ENCODE results near the gene SOCS1. TPM values are rescaled to one million over a fixed set of nuclear protein-coding genes. Genes with fewer than 3 reads are reported as not detected.

Gene SOCS1, protein sequence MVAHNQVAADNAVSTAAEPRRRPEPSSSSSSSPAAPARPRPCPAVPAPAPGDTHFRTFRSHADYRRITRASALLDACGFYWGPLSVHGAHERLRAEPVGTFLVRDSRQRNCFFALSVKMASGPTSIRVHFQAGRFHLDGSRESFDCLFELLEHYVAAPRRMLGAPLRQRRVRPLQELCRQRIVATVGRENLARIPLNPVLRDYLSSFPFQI
- total RNA-seq = 1 to 10 TPM; 2.6 to 8.2 TPM

DNA sequence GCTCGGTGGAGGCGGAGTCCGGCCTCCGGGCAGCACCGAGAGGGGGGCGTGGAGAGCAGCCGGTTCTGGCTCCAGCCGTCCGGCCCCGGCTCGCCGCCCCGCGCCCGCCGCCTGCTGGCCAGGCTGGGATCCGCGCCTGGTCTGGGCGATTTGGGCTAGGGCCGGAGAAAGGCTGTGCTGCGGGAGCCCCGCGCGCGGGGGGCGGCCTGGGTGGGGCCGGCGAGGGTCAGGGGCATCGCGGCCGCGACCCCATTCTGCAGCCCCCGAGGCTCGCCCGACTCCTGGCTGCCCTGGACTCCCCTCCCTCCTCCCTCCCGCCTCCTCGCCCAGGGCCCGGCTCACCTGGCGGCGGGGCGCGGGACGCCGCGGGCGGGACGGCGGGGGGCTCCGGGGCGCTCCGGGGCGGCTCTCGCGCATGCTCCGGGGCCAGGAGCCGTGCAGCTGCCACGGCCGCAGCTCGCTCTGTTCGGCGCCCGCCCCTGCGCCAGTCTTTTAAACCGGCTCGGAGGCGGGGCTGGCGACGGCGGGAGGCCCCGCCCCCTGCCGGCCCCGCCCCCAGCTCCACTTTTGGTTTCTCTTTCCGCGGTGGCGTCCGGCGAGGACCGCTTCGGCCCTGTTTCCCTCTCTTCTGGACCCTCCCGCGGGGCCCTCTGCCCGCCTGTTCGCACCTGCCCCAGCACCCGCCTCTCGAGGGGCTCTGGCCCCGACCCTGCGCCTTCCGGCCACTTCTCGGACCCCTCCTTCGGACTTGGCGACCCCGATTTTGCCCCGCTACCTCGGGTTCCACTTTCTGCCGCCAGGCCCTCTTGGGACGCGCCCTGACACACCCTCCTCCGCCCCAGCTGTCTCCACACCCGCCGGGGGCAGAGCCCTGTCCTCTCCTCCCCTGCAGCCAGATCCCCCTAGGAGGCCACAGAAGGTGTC is at the start of gene SOCS1:
Gene SOCS1, minus strand, starts transcription at position 468 of the 924 bp plus-strand sequence. CDS start 726 bp downstream, outside the sequence.
- WGBS = under 1% methylated on average over 64 of the region's 100 CpGs
- peak; percentile 64 for TF ChIP-seq POLR2AphosphoS5 (IDR thresholded peaks at IDR 0.05)
- TF ChIP-seq POLR2A (IDR thresholded peaks at IDR 0.05) = peak; percentile 87
- TF ChIP-seq, protein P1, sequence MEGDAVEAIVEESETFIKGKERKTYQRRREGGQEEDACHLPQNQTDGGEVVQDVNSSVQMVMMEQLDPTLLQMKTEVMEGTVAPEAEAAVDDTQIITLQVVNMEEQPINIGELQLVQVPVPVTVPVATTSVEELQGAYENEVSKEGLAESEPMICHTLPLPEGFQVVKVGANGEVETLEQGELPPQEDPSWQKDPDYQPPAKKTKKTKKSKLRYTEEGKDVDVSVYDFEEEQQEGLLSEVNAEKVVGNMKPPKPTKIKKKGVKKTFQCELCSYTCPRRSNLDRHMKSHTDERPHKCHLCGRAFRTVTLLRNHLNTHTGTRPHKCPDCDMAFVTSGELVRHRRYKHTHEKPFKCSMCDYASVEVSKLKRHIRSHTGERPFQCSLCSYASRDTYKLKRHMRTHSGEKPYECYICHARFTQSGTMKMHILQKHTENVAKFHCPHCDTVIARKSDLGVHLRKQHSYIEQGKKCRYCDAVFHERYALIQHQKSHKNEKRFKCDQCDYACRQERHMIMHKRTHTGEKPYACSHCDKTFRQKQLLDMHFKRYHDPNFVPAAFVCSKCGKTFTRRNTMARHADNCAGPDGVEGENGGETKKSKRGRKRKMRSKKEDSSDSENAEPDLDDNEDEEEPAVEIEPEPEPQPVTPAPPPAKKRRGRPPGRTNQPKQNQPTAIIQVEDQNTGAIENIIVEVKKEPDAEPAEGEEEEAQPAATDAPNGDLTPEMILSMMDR (IDR thresholded peaks at IDR 0.05) = peak; percentile 82 to 97 (median 94)
- peak; percentile 86 for DNase-seq (ENCODE audit: low spot score)
- Histone ChIP-seq H3K27ac (peak within 1 kb of the TSS; percentile 98 to 99), H3K9me3 (no peaks in the 10 kb centered on the region), H3K36me3 (no peaks in the 10 kb centered on the region), H3K27me3 (replicated peaks; ENCODE audit: insufficient read depth) (no peaks in the 10 kb centered on the region), H3K4me1 (replicated peaks) (no peaks in the 10 kb centered on the region), H3K4me3 (peak within 1 kb of the TSS; percentile 73 to 93)
- intact Hi-C loops (cut with DNase I) = loop anchor here (2.0 to 10.0 kb wide), 4 partner anchors 93 to 285 kb away; no protein-coding TSS in a partner anchor

DNA sequence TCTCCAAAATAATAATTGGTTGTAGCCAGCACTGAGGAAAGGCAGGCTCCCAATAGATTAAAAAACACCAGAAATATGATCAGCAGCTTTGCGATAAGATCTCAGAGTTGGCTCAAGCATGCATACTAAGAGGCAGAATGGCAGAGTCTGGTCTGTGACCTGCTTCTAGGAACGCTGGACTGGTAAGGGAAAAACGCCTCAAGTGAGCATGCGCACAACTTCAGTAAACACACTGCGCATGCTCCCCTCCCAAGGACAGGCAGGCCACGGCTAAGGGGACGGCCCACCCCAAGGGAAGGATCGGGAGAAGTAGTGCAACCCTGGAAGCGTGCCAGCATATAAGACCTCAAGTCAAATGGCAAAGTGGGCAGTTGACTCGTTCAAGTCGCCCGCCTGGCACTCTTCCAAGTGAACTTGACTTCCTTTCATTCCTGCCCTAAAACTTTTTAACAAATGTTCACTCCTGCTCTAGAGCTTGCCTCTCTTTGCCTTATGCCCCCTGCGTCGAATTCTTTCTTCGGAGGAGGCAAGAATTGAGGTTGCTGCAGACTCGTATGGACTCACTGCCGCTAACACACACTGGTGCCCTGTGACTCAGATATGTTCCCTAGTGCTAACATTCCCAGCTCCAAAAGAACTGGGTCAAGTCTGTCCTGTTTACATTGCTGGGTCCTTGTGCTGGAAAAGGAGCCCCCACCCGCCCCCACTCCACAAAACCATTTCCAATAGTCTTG is 47.6 kb upstream of the SOCS1 start:
- peak overlapping the region; percentile 7 to 62 for H3K27ac ChIP-seq
- peak; percentile 62 for DNase-seq (ENCODE audit: low spot score)
- no peaks in the 10 kb centered on the region for H3K36me3 ChIP-seq
- no peak overlapping the region for H3K4me3 ChIP-seq
- no peaks in the 10 kb centered on the region for H3K9me3 ChIP-seq
- intact Hi-C loops (cut with DNase I) = no loop called here
- H3K27me3 ChIP-seq (replicated peaks; ENCODE audit: insufficient read depth) = no peaks in the 10 kb centered on the region
- TF ChIP-seq POLR2A (IDR thresholded peaks at IDR 0.05) = peak; percentile 20
- peak; percentile 77 for TF ChIP-seq POLR2AphosphoS5 (IDR thresholded peaks at IDR 0.05)
- TF ChIP-seq, protein P1 (IDR thresholded peaks at IDR 0.05) = no peak
- H3K4me1 ChIP-seq (replicated peaks) = no peaks in the 10 kb centered on the region
- WGBS = 41% methylated on average over 18 of the region's 18 CpGs

DNA sequence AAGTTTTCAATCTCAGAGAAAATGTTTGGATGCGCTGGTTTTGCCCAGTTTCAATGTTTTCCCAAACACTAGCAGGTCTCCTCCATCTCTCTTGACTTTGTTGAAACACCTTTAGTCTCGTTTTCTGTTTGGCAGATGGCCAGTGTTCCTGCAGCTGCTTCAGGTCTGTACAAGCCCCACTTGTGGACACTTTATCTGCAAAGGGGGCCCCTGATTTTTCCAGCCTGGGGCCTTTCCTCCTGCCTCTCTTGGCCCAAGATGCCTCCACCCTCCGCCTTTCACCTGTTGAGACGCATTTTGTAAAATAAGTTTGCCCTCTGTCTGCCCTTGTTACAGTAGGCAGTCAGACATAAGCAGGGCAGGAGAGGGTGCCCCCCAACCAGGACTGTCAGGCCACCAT is 47.0 kb upstream of the SOCS1 start:
- Histone ChIP-seq H3K4me3 (no peak overlapping the region), H3K4me1 (replicated peaks) (no peaks in the 10 kb centered on the region), H3K9me3 (no peaks in the 10 kb centered on the region), H3K27me3 (replicated peaks; ENCODE audit: insufficient read depth) (no peaks in the 10 kb centered on the region), H3K36me3 (no peaks in the 10 kb centered on the region), H3K27ac (peak overlapping the region; percentile 7 to 62)
- WGBS = 37% methylated on average over 4 of the region's 4 CpGs
- DNase-seq (ENCODE audit: low spot score) = peak; percentile 79
- TF ChIP-seq POLR2AphosphoS5 (IDR thresholded peaks at IDR 0.05) = no peak
- TF ChIP-seq, protein P1 (IDR thresholded peaks at IDR 0.05) = no peak
- no peak for TF ChIP-seq POLR2A (IDR thresholded peaks at IDR 0.05)
- intact Hi-C loops (cut with DNase I) = no loop called here

DNA sequence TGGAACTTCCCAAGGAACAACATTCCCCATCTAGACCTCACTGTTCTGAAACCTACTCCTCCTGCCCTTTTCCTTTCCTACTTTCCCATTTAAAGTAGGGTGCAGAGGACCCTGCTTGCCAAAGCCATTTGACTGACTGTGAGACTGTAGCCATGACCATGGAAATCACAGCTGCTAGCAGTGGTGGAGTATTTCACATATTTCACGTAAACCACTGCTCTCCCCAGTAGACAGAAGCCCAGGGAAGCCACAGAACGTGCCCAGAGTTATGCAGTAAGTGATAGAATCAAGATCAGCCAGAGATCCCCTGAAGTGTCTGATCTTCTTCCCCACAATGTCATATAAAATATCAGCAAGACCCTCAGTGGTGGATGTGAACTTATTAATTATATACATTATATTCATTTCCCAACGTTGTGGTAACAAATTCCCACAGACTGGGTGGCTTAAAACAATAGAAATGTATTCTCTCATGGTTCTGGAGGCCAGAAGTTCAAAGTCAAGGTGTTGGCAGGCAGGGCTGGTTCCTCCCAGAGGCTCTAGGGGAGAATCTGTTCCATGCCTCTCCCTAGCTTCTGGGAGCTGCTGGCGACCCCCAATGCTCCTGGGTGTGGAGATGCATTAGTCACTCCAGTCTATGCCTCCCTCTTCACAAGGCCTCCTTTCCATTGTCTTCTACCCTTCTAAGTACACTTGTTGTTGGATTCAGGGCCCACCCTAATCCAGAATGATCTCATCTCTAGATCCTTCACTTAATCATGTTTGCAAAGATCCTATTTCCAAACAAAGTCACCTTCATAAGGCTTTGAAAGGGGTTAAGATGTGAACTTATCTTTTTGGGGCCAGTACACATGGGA is 45.9 kb upstream of the SOCS1 start:
- H3K4me1 ChIP-seq (replicated peaks) = peaks cover 2% of the 10 kb centered on the region
- H3K27me3 ChIP-seq (replicated peaks; ENCODE audit: insufficient read depth) = no peaks in the 10 kb centered on the region
- intact Hi-C loops (cut with DNase I) = no loop called here
- WGBS = 69% methylated on average over 4 of the region's 4 CpGs
- H3K27ac ChIP-seq = no peak overlapping the region
- no peak for DNase-seq (ENCODE audit: low spot score)
- H3K36me3 ChIP-seq = no peaks in the 10 kb centered on the region
- no peaks in the 10 kb centered on the region for H3K9me3 ChIP-seq
- TF ChIP-seq, protein P1 (IDR thresholded peaks at IDR 0.05) = no peak
- TF ChIP-seq POLR2AphosphoS5 (IDR thresholded peaks at IDR 0.05) (no peak), POLR2A (IDR thresholded peaks at IDR 0.05) (no peak)
- no peak overlapping the region for H3K4me3 ChIP-seq
